T-helper 2 cell (primary cell): Measurements from ENCODE around the gene PHC2.
A peak's percentile ranks its signal among the peaks of the same experiment; 100 is the strongest.

ENCODE experiments used
- DNase-seq, 5 experiments: peaks; one replicate each; pipeline versions ENCODE4 v3.0.0 to v3.0.0-alpha.2; 2012 to 2022

The PHC2 gene

GRCh38 chr1:33420870-33421775 lies 9.8 kb downstream of the PHC2 start:
- DNase-seq: no peak

GRCh38 chr1:33418811-33419210 lies 12.1 kb downstream of the PHC2 start:
- DNase-seq: no peak

GRCh38 chr1:33414879-33415278 lies 16.0 kb downstream of the PHC2 start:
- DNase-seq: no peak

DNA sequence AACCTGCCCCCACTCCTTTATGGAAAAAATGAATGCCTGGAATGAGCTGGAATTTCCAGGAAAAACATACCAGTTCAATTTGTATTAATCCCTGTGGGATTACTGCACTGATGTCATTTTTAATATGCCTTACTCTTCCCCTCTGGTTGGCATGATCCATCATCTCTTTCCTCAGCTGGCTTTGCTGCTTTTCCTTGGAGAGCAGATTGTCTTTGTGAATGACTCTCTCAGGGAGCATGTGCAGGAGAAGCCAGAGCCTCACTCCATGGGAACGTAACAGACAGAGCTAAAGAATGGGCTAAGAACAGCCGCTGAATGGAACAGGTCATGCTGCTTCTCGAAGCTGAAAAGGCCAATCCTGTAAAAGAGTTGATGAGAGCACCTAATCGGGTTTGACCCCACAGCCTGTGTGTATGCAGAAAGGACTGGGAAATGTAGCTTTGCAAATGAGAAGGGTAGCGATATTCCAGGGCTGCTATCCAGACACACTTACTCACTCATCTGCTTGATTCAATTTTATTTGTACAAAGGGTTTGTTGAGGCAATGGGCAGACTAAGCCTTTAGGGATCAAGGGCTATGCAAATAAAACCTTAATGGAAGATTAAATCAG lies 20.7 kb downstream of the PHC2 start:
- DNase-seq: no peak

DNA sequence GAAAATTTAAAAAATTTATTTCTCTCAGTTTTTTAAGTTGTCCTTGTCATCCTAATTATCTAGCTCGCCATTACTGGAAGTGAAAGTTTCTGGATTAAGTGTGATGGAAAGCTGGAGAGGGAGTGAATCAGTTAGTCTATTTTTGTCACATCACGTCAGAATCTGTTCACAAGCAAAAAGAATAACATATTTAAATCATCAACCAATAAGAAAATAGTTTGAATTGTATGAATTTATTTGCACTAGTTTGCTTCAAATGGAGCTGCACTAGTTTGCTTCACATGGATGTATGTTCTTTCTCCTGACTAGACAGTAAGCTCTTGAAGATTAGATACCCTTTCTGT lies 22.8 kb downstream of the PHC2 start:
- DNase-seq: no peak

DNA sequence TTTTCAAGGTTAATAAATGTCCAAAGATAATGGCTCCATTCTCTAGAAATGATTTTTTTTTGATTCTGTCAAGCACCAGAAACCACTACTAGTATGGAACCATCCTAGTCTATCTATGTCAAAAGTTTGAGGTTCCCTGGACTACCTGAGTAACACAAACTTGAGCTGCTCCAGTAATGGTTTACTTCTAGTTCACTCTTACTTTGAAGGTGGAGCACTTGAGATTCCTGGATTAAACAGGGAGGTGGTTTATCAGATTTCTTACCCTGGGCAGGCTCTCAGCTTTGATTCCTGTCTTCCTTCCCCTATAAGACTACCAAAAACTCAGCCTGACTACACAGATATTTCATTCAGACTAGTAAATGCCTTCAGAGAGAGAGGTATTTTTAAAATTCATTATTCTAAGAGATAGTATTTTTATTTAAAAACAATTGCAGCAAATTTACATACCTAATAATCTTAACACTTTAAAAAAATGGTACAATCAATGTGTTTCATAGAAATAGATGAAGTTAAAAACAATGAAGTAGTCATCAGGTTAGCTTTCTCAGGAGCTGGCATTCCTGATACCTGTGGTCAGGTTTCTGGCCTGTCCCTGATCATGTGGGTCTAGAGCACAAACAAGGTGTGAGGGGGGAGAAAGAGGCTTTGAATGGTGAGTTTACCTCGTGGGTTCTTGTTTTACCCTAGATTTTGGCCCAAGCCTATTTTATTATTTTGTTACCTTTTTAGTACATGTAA lies 23.4 kb downstream of the PHC2 start:
- no peak for DNase-seq

GRCh38 chr1:33402206-33402605 lies 28.7 kb downstream of the PHC2 start:
- DNase-seq: no peak

GRCh38 chr1:33401471-33401870 lies 29.4 kb downstream of the PHC2 start:
- no peak for DNase-seq

DNA sequence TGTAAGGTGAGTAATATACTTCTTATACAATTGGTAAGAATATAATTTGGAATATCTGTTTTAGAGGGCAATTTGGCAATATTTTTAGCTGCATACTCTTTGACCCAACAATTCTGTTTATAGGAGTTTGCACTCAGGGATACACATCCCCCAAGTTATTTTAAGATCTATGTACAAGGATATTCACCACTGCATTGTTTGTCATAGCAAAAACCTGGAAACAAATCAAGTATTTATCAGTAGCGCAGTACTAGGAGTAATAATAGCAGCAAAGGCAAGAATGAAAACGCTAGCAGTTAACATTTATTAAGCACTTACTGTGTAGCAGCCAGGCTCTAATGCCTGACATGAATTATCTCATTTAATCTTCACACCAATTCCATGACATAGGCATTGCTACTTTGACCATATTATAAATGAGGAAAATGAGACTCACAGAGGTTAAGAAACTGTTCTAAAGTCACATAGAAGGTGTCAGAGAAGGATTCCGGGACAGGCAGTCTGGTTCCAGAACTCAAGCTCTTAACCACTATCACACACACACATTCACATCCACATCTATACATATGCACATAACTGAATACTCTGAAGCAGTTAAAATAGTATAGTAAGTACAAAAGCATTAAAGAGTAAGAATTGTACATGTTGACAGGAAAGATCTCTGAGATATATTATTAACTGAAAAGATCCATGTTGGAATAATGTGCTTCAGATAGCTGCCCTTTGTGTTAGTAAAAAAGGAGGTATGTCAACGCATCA lies 30.6 kb downstream of the PHC2 start:
- no peak for DNase-seq

DNA sequence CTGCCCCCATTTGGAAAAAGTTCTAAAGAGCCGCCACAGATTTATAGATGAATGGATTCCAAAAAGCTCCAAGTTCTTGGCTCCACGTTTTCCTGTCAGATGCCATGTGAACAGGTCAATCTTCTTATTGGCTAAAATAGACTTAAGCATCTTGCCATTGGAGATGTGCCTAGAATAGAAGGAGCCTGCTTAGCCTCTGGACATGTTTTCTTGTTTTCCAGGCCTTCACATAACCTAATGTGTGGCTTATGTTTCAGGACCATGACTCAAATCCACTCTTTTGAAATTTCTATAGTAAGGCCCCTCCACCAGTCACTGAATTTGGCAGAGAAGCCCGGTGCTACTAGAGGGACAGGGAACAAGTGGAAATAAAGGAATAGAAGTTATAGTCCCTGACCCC lies 31.5 kb downstream of the PHC2 start:
- no peak for DNase-seq

- no peak for DNase-seq
Observed at GRCh38 chr1:33397994-33398393, 32.9 kb downstream of the PHC2 start.

DNA sequence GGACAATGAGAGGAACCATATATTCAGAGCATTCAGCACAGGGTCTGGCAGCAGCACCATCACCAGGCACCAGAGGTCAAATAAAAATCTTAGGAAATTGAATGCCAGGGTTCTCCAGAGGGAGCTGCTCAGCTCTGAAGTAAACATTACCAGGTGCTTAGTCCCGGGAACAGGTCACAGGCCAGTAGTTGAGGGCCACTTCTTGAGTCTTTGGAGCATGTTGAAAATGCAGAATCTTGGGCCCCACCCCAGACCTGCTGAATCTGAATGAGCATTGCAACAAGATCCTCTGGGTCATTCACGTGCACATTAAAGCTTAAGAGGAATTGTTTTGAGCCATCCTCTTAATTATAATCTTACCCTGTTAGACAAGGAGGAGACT lies 33.8 kb downstream of the PHC2 start:
- no peak for DNase-seq

- peak in 1 of 5 experiments; percentile 15 for DNase-seq
Observed at GRCh38 chr1:33396188-33397124, 34.4 kb downstream of the PHC2 start.

DNA sequence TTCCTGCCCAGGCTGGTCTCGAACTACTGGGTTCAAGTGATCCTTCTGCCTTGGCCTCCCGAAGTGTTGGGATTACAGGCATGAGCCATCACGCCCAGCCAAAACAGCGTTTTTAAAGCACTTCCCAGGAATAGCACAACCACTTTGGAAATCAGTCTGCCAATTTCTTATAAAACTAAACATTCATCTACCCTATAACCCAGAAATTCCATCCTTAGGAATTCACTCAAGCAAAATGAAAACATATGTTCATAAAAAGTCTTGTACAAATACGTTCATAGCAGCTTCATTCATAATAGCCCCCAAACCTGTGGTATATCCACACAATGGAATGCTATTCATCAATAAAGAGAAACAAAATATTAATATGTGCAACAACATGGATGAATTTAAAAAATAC lies 36.1 kb downstream of the PHC2 start:
- DNase-seq: no peak

- no peak for DNase-seq
Observed at GRCh38 chr1:33393991-33394390, 36.9 kb downstream of the PHC2 start.

DNA sequence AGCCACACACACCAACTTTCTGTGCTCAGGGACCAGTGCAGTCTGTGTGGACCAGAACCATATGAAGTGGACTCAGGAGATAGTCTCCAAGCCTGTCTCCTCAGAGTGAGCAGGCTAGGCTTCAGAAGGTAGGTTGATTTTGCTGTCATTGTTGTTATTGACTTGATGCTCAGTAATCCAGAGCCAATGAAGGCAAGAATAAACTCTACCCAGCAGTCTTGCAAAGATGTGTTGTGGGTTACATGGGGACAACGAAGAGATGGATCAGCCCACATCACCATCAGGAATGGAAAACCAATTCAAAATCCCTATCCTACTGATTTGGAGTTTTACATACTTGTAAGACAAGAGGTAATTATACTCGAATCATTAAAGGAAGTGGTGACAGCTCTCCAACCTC lies 37.4 kb downstream of the PHC2 start:
- no peak for DNase-seq

DNA sequence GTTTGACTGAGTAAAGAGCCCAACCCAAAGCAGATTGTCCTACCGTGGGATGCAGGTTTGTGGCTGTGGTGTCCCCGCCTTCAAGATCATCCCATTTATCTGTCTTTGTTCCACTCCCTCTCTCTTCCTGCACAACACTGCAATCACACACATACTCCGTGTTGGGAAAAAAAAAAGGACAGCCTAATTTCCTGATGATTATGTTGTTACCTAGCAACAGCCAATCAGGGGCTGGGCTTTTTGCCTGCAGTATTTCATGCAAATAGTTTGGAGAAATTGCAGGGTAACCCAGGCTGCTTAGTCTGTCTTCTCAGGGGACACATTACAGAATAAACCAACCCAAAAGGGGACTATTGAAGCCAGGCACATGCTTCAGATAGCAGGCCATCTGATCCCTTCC lies 38.3 kb downstream of the PHC2 start:
- no peak for DNase-seq

DNA sequence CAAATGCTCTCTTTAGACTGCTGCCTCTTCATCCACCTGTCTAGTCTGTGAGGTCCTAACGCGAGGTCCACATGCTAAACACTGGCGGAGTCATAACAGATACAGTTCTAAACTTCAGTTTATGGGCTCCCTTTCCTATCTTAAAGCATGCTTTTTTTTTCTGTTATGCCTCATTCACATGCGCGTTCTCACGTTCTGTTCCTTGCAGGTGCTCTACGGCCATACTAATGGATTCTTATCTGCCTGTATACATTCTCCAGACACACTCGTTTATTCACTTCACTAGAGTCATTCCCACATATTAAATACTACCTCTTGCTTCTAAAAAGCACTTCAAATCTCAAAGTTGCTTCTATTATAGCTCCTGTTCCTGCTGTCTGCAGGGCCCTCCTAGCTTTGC lies 38.7 kb downstream of the PHC2 start:
- no peak for DNase-seq

GRCh38 chr1:33391343-33392078 lies 39.4 kb downstream of the PHC2 start:
- DNase-seq: no peak

- DNase-seq: no peak
Observed at GRCh38 chr1:33390542-33390941, 40.4 kb downstream of the PHC2 start.
